ENCODE data around the gene LRRC3.

Gene LRRC3

GRCh38 chr21:44441581-44442265, 13.6 kb upstream of the LRRC3 start:
- TF ChIP-seq CTCF (IDR thresholded peaks at IDR 0.05; ENCODE audit: low read depth, low read length): no peak
- H3K4me3 ChIP-seq (ENCODE audit: low read depth, low read length): no peak overlapping the region

- TF ChIP-seq CTCF (IDR thresholded peaks at IDR 0.05; ENCODE audit: low read depth, low read length): no peak
- H3K4me3 ChIP-seq (ENCODE audit: low read depth, low read length): no peak overlapping the region
Observed at GRCh38 chr21:44442266-44443125, 12.8 kb upstream of the LRRC3 start.

- no peak overlapping the region for H3K4me3 ChIP-seq (ENCODE audit: low read depth, low read length)
- no peak for TF ChIP-seq CTCF (IDR thresholded peaks at IDR 0.05; ENCODE audit: low read depth, low read length)
Observed at GRCh38 chr21:44443291-44443890, 11.9 kb upstream of the LRRC3 start.

- TF ChIP-seq CTCF (IDR thresholded peaks at IDR 0.05; ENCODE audit: low read depth, low read length): no peak
- H3K4me3 ChIP-seq (ENCODE audit: low read depth, low read length): no peak overlapping the region
Observed at GRCh38 chr21:44443891-44444285, 11.4 kb upstream of the LRRC3 start.

- TF ChIP-seq CTCF (IDR thresholded peaks at IDR 0.05; ENCODE audit: low read depth, low read length): 0 out of 2 replicates have a peak, but pooled peaks have one; percentile 16
- H3K4me3 ChIP-seq (ENCODE audit: low read depth, low read length): no peak overlapping the region
Observed at GRCh38 chr21:44444286-44444931, 10.9 kb upstream of the LRRC3 start.

GRCh38 chr21:44445145-44445812, 10.0 kb upstream of the LRRC3 start:
- no peak overlapping the region for H3K4me3 ChIP-seq (ENCODE audit: low read depth, low read length)
- no peak for TF ChIP-seq CTCF (IDR thresholded peaks at IDR 0.05; ENCODE audit: low read depth, low read length)

Data from WI38 (cell line).